Measurements from ENCODE around the gene FOXN4. TPM values are rescaled to one million over a fixed set of nuclear protein-coding genes. Genes with fewer than 3 reads are reported as not detected.
A peak's percentile ranks its signal among the peaks of the same experiment; 100 is the strongest.

FOXN4 gene
- total and polyA plus RNA-seq, 2 of the 13 experiments (the other 11 are each of a cell fraction or from before 2014, with no cell fraction given): 0.11 TPM; not detected in 1

- no peak for TF ChIP-seq HNRNPLL (IDR thresholded peaks at IDR 0.05; ENCODE audit: low read depth, low read length, poor library complexity, severe bottlenecking)
- TF ChIP-seq MIER3 (CRISPR knock-in tag; IDR thresholded peaks at IDR 0.05; ENCODE audit: borderline replicate concordance): peak; percentile 77; the same call in 1 of the 2 replicates
- no peak for TF ChIP-seq ZNF33A (CRISPR knock-in tag; IDR thresholded peaks at IDR 0.05; ENCODE audit: borderline replicate concordance)
- TF ChIP-seq ZFY (CRISPR knock-in tag; IDR thresholded peaks at IDR 0.05): no peak
- no peak for TF ChIP-seq PCBP1 (IDR thresholded peaks at IDR 0.05; ENCODE audit: borderline replicate concordance, low read depth, low read length)
- TF ChIP-seq THYN1 (CRISPR knock-in tag; IDR thresholded peaks at IDR 0.05; ENCODE audit: borderline replicate concordance, low read depth): no peak
- TF ChIP-seq BORCS8-MEF2B (CRISPR knock-in tag; IDR thresholded peaks at IDR 0.05): no peak
- no peak for TF ChIP-seq HES4 (CRISPR knock-in tag; IDR thresholded peaks at IDR 0.05; ENCODE audit: borderline replicate concordance)
- TF ChIP-seq ZFX (CRISPR knock-in tag; IDR thresholded peaks at IDR 0.05; ENCODE audit: low read depth): no peak
- TF ChIP-seq ARHGAP35 (CRISPR knock-in tag; IDR thresholded peaks at IDR 0.05; ENCODE audit: borderline replicate concordance): no peak
- peak; percentile 87 for TF ChIP-seq FOXO1 (CRISPR knock-in tag; IDR thresholded peaks at IDR 0.05)
- TF ChIP-seq ZNF703 (CRISPR knock-in tag; IDR thresholded peaks at IDR 0.05; ENCODE audit: borderline replicate concordance): no peak
- no peak for TF ChIP-seq ZNF326 (CRISPR knock-in tag; IDR thresholded peaks at IDR 0.05; ENCODE audit: borderline replicate concordance)
- TF ChIP-seq ZSCAN21 (CRISPR knock-in tag; IDR thresholded peaks at IDR 0.05; ENCODE audit: borderline replicate concordance): no peak; the same call in 1 of the 2 replicates
- TF ChIP-seq ZNF230 (CRISPR knock-in tag; IDR thresholded peaks at IDR 0.05): no peak
- no peak for TF ChIP-seq ZNF747 (CRISPR knock-in tag; IDR thresholded peaks at IDR 0.05; ENCODE audit: borderline replicate concordance)
- no peak for TF ChIP-seq GPBP1L1 (CRISPR knock-in tag; IDR thresholded peaks at IDR 0.05)
- 0 out of 2 replicates have a peak, but pooled peaks have one; percentile 26 for TF ChIP-seq SMYD3 (CRISPR knock-in tag; IDR thresholded peaks at IDR 0.05)
- no peak for TF ChIP-seq CREB3 (CRISPR knock-in tag; IDR thresholded peaks at IDR 0.05)
- no peak for TF ChIP-seq PHF8 (CRISPR knock-in tag; IDR thresholded peaks at IDR 0.05)
- no peak for TF ChIP-seq NBN (conservative IDR thresholded peaks at IDR 0.05)
- TF ChIP-seq ZNF350 (CRISPR knock-in tag; IDR thresholded peaks at IDR 0.05; ENCODE audit: borderline replicate concordance, low read depth): peak; percentile 44; the same call in 1 of the 2 replicates
- no peak for TF ChIP-seq KAT7 (CRISPR knock-in tag; IDR thresholded peaks at IDR 0.05; ENCODE audit: borderline replicate concordance)
- TF ChIP-seq ZNF672 (CRISPR knock-in tag; IDR thresholded peaks at IDR 0.05): no peak
- no peak for TF ChIP-seq SAFB2 (CRISPR knock-in tag; IDR thresholded peaks at IDR 0.05; ENCODE audit: borderline replicate concordance, low read depth)
- TF ChIP-seq, protein P1, sequence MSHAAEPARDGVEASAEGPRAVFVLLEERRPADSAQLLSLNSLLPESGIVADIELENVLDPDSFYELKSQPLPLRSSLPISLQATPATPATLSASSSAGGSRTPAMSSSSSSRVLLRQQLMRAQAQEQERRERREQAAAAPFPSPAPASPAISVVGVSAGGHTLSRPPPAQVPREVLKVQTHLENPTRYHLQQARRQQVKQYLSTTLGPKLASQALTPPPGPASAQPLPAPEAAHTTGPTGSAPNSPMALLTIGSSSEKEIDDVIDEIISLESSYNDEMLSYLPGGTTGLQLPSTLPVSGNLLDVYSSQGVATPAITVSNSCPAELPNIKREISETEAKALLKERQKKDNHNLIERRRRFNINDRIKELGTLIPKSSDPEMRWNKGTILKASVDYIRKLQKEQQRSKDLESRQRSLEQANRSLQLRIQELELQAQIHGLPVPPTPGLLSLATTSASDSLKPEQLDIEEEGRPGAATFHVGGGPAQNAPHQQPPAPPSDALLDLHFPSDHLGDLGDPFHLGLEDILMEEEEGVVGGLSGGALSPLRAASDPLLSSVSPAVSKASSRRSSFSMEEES (CRISPR knock-in tag; IDR thresholded peaks at IDR 0.05): peak; percentile 72
These were observed 31.0 kb downstream of the FOXN4 start (continued) for GRCh38 chr12:109277899-109278762.
